ENCODE results near the gene STARD4. TPM values are rescaled to one million over a fixed set of nuclear protein-coding genes. Genes with fewer than 3 reads are reported as not detected.

Gene STARD4
- total and polyA plus RNA-seq, 4 donors: 10.1 to 61.2 (median 34.1) TPM

DNA sequence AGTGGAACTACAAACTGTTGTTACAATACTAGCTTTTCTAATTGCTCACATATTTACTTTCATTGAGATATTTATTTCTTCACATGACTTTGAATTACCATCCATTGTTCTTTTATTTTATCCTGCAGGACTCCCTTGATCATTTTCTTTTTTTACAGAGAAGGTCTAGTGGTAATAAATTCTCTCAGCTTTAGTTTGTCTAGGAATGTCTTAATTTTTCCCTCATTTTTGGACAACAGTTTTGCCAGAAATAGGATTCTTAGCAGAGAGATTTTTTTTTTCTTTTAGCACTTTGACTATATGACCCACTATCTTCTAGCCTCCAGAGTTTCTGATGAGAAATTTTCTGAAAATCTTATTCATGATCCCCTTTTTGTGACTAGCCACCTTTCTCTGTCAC, 47.3 kb upstream of the STARD4 start:
- H3K27ac ChIP-seq (ENCODE audit: low read depth in 1 of 2, low read length in 2 of 2): no peak overlapping the region
- no peaks in the 10 kb centered on the region for H3K27me3 ChIP-seq (ENCODE audit: control insufficient read depth in 4 of 4, insufficient read depth in 4 of 4, low read length in 3 of 4)
- no peak for DNase-seq (ENCODE audit: low spot score)
- no peaks in the 10 kb centered on the region for H3K9me3 ChIP-seq (ENCODE audit: control insufficient read depth in 4 of 4, low read length in 3 of 4)
- H3K36me3 ChIP-seq (ENCODE audit: control insufficient read depth in 4 of 4, insufficient read depth in 3 of 4, low read depth in 1 of 4, low read length in 3 of 4): no peaks in the 10 kb centered on the region
- no peak for TF ChIP-seq EGR1 (IDR thresholded peaks at IDR 0.05; ENCODE audit: low read depth in 2 of 2)
- no peak for TF ChIP-seq MAX (IDR thresholded peaks at IDR 0.05)
- no peak for TF ChIP-seq HNF4A (conservative IDR thresholded peaks at IDR 0.05)
- TF ChIP-seq GABPA (IDR thresholded peaks at IDR 0.05 in 1 of 2, conservative IDR thresholded peaks at IDR 0.05 in 1 of 2): no peak
- TF ChIP-seq NR2F2 (IDR thresholded peaks at IDR 0.05): no peak
- no peak for TF ChIP-seq FOXA2 (IDR thresholded peaks at IDR 0.05)
- no peak for TF ChIP-seq TAF1 (conservative IDR thresholded peaks at IDR 0.05)
- no peak for TF ChIP-seq SP1 (IDR thresholded peaks at IDR 0.05)
- TF ChIP-seq, protein P1, sequence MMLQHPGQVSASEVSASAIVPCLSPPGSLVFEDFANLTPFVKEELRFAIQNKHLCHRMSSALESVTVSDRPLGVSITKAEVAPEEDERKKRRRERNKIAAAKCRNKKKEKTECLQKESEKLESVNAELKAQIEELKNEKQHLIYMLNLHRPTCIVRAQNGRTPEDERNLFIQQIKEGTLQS (IDR thresholded peaks at IDR 0.05): no peak
- TF ChIP-seq HNF4G (IDR thresholded peaks at IDR 0.05): no peak
- no peak overlapping the region for H3K9ac ChIP-seq (ENCODE audit: low read depth in 1 of 2, low read length in 2 of 2)
- no peaks in the 10 kb centered on the region for H3K4me1 ChIP-seq (ENCODE audit: control insufficient read depth in 4 of 4, insufficient read depth in 4 of 4, low read length in 3 of 4)
- no peak overlapping the region for H3K4me3 ChIP-seq (ENCODE audit: low read depth in 1 of 3, low read length in 3 of 3)

- Histone ChIP-seq H3K9me3 (ENCODE audit: control insufficient read depth in 4 of 4, low read length in 3 of 4) (no peaks in the 10 kb centered on the region), H3K9ac (ENCODE audit: low read depth in 1 of 2, low read length in 2 of 2) (no peak overlapping the region), H3K27me3 (ENCODE audit: control insufficient read depth in 4 of 4, insufficient read depth in 4 of 4, low read length in 3 of 4) (no peaks in the 10 kb centered on the region), H3K4me3 (ENCODE audit: low read depth in 1 of 3, low read length in 3 of 3) (no peak overlapping the region), H3K36me3 (ENCODE audit: control insufficient read depth in 4 of 4, insufficient read depth in 3 of 4, low read depth in 1 of 4, low read length in 3 of 4) (no peaks in the 10 kb centered on the region), H3K27ac (ENCODE audit: low read depth in 1 of 2, low read length in 2 of 2) (no peak overlapping the region), H3K4me1 (ENCODE audit: control insufficient read depth in 4 of 4, insufficient read depth in 4 of 4, low read length in 3 of 4) (no peaks in the 10 kb centered on the region)
- no peak for DNase-seq (ENCODE audit: low spot score)
- WGBS: 80% methylated on average over 1 of the region's 1 CpG
- TF ChIP-seq RAD21 (IDR thresholded peaks at IDR 0.05) (no peak), RXRA (IDR thresholded peaks at IDR 0.05) (no peak), ZBTB33 (IDR thresholded peaks at IDR 0.05) (no peak), HNF4G (IDR thresholded peaks at IDR 0.05) (no peak), SP1 (IDR thresholded peaks at IDR 0.05) (no peak), FOXA2 (IDR thresholded peaks at IDR 0.05) (no peak), TAF1 (conservative IDR thresholded peaks at IDR 0.05) (no peak), REST (IDR thresholded peaks at IDR 0.05) (no peak)
- TF ChIP-seq, protein P2, sequence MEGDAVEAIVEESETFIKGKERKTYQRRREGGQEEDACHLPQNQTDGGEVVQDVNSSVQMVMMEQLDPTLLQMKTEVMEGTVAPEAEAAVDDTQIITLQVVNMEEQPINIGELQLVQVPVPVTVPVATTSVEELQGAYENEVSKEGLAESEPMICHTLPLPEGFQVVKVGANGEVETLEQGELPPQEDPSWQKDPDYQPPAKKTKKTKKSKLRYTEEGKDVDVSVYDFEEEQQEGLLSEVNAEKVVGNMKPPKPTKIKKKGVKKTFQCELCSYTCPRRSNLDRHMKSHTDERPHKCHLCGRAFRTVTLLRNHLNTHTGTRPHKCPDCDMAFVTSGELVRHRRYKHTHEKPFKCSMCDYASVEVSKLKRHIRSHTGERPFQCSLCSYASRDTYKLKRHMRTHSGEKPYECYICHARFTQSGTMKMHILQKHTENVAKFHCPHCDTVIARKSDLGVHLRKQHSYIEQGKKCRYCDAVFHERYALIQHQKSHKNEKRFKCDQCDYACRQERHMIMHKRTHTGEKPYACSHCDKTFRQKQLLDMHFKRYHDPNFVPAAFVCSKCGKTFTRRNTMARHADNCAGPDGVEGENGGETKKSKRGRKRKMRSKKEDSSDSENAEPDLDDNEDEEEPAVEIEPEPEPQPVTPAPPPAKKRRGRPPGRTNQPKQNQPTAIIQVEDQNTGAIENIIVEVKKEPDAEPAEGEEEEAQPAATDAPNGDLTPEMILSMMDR (IDR thresholded peaks at IDR 0.05; ENCODE audit: low read depth, low read length, missing input control): no peak
Observed at GRCh38 chr5:111557686-111558085, 45.4 kb upstream of the STARD4 start.

Data from liver (tissue), 9 donors.